GM12878 (cell line): ENCODE measurements around the gene LMCD1. TPM values are rescaled to one million over a fixed set of nuclear protein-coding genes. Genes with fewer than 3 reads are reported as not detected.

Experiments
- ATAC-seq: fragments of 200-7000 bp; cut with Tn5 transposase; 3 replicates; pipeline ENCODE4 v1.9.1; 2020; ENCODE audit warnings: mild to moderate bottlenecking, moderate library complexity
- BruUV-seq: library from RNA; stranded (reverse); fragments of 400-500 nt; replicated peaks from 2 replicates; lab custom pipeline; 2021; lab: Mats Ljungman, UMichigan
- CTCF ChIA-PET: fragments of 300-600 bp; sonication (Branson Sonifier 250); formaldehyde crosslinking; extraction: SDS; loops from one replicate; lab custom pipeline; 2021; ENCODE audit warnings: inconsistent platforms; lab: Yijun Ruan, JAX
- POLR2A ChIA-PET: fragments of 350-600 bp; formaldehyde crosslinking; extraction: SDS; loops from one replicate; lab custom pipeline; 2021; ENCODE audit warnings: inconsistent platforms; lab: Charles Lee
- RAD21 ChIA-PET: fragments of 300-600 bp; sonication (Branson Sonifier 250); formaldehyde crosslinking; loops from one replicate; lab custom pipeline; 2023; ENCODE audit warnings: antibody characterized with exemption; ENCODE audit not compliant: unreplicated experiment; lab: Charles Lee
- SMC1A ChIA-PET: fragments of 300-600 bp; sonication (Branson Sonifier 250); formaldehyde crosslinking; loops from one replicate; lab custom pipeline; 2023; ENCODE audit not compliant: unreplicated experiment, uncharacterized antibody; lab: Charles Lee
- DNase-seq: peaks from one replicate; pipeline ENCODE4 v3.0.0-alpha.2; 2011; ENCODE audit warnings: low read depth, low spot score
- FAIRE-seq: peaks from 3 replicates; lab custom pipeline; 2011; peaks lifted over from hg19 to GRCh38; lab: Jason Lieb, UNC
- H2AFZ ChIP-seq: 2 replicates; pipeline ENCODE4 v1.6.0; 2011; ENCODE audit warnings: low read depth, low read length, control low read depth; ENCODE audit not compliant: control insufficient read depth
- H3K27ac ChIP-seq: 2 replicates; pipeline ENCODE4 v1.5.1; 2011; ENCODE audit warnings: control low read depth; ENCODE audit not compliant: control insufficient read depth, insufficient read depth
- H3K27me3 ChIP-seq, 2 experiments: replicated peaks in 1 of 2; 2 replicates each; pipeline versions ENCODE4 v1.6.0 to v1.6.1; 2011; ENCODE audit warnings: low read length in 1 of 2; ENCODE audit not compliant: control insufficient read depth in 2 of 2, insufficient read depth in 2 of 2
- H3K36me3 ChIP-seq, 2 experiments: 2 replicates each; pipeline ENCODE4 v1.5.1; 2011; ENCODE audit warnings: low read length in 1 of 2; ENCODE audit not compliant: control insufficient read depth in 2 of 2, insufficient read depth in 2 of 2
- H3K4me1 ChIP-seq: 2 replicates; pipeline ENCODE4 v1.6.1; 2011; ENCODE audit warnings: mild to moderate bottlenecking, low read length, moderate library complexity, mixed read lengths; ENCODE audit not compliant: control insufficient read depth, insufficient read depth
- H3K4me2 ChIP-seq: 2 replicates; pipeline ENCODE4 v1.6.0; 2011; ENCODE audit warnings: control low read depth; ENCODE audit not compliant: control insufficient read depth, insufficient read depth
- H3K4me3 ChIP-seq: fragments of 200-600 bp; sonication (generic); 2 replicates; pipeline ENCODE4 v1.5.1; 2016
- H3K79me2 ChIP-seq: 2 replicates; pipeline ENCODE4 v1.6.0; 2011; ENCODE audit warnings: low read length; ENCODE audit not compliant: control insufficient read depth, insufficient read depth
- H3K9ac ChIP-seq: 2 replicates; pipeline ENCODE4 v1.8.0; 2011; ENCODE audit warnings: low read length, control low read depth, mixed read lengths; ENCODE audit not compliant: control insufficient read depth, insufficient read depth
- H3K9me3 ChIP-seq: replicated peaks from 3 replicates; pipeline ENCODE4 v1.5.1; 2011; ENCODE audit warnings: mild to moderate bottlenecking, low read length; ENCODE audit not compliant: control insufficient read depth, insufficient read depth
- H4K20me1 ChIP-seq: 2 replicates; pipeline ENCODE4 v1.6.0; 2011; ENCODE audit not compliant: control insufficient read depth, insufficient read depth
- DPF2 ChIP-seq: fragments of 450-650 bp; IDR thresholded peaks from 2 replicates; pipeline ENCODE4 v1.6.1; 2017; ENCODE audit warnings: mild to moderate bottlenecking
- EED ChIP-seq: sonication (generic); IDR thresholded peaks from 2 replicates; pipeline ENCODE4 v1.6.1; 2016; ENCODE audit warnings: antibody characterized with exemption, low read depth
- EGR1 ChIP-seq, 2 experiments: IDR thresholded peaks; 1 replicate in 1 of 2; 2 replicates in 1 of 2; pipeline ENCODE4 v1.6.1; 2011 to 2012; ENCODE audit warnings: low read depth in 2 of 2, low read length in 2 of 2, borderline replicate concordance in 1 of 2, mild to moderate bottlenecking in 1 of 2, moderate library complexity in 1 of 2
- ESRRA ChIP-seq: IDR thresholded peaks from 2 replicates; pipeline ENCODE4 v1.6.1; 2012; ENCODE audit warnings: mild to moderate bottlenecking, low read length, improper control_type of control experiment
- HSF1 ChIP-seq: fragments of 150-350 bp; IDR thresholded peaks from 2 replicates; pipeline ENCODE4 v1.6.1; 2014; ENCODE audit warnings: mild to moderate bottlenecking, low read depth, low read length
- IKZF2 ChIP-seq, 2 experiments: fragments of 450-650 bp; IDR thresholded peaks; 2 replicates each; pipeline ENCODE4 v1.6.1; 2017; ENCODE audit warnings: mild to moderate bottlenecking in 2 of 2, moderate library complexity in 2 of 2
- POU2F2 ChIP-seq: IDR thresholded peaks from 3 replicates; pipeline ENCODE4 v1.6.1; 2011; ENCODE audit warnings: low read depth, mild to moderate bottlenecking, low read length, borderline replicate concordance
- PRDM15 ChIP-seq: fragments of 450-650 bp; formaldehyde crosslinking; IDR thresholded peaks from 2 replicates; pipeline ENCODE4 v1.4.0; 2020; ENCODE audit warnings: mild to moderate bottlenecking, moderate library complexity
- SMAD1 ChIP-seq: fragments of 450-650 bp; IDR thresholded peaks from 2 replicates; pipeline ENCODE4 v1.6.1; 2018; ENCODE audit warnings: mild to moderate bottlenecking, low read depth; ENCODE audit not compliant: partially characterized antibody
- SMAD5 ChIP-seq: IDR thresholded peaks from 2 replicates; pipeline ENCODE4 v1.6.1; 2016; ENCODE audit warnings: antibody characterized with exemption, low read depth
- SP1 ChIP-seq: IDR thresholded peaks from one replicate; pipeline ENCODE4 v1.6.1; 2011; ENCODE audit warnings: low read depth, low read length
- TCF3 ChIP-seq: IDR thresholded peaks from 2 replicates; pipeline ENCODE4 v1.6.1; 2012; ENCODE audit warnings: low read depth, mild to moderate bottlenecking, low read length, borderline replicate concordance; ENCODE audit not compliant: insufficient read depth
- ZNF207 ChIP-seq: fragments of 450-650 bp; IDR thresholded peaks from 2 replicates; pipeline ENCODE4 v1.6.1; 2014; ENCODE audit warnings: antibody characterized with exemption, mild to moderate bottlenecking, borderline replicate concordance
- ZNF687 ChIP-seq: fragments of 450-650 bp; IDR thresholded peaks from 2 replicates; pipeline ENCODE4 v1.6.1; 2017; ENCODE audit warnings: mild to moderate bottlenecking, moderate library complexity
- WGBS: methylation state at CpG from one replicate; pipeline ENCODE4 v1.1.6; 2016; ENCODE audit warnings: low lambda C conversion rate; ENCODE audit not compliant: insufficient replicate concordance, insufficient coverage; ENCODE audit errors: missing lambda C conversion rate; 5-methylcytosine and 5-hydroxymethylcytosine counted together
- in situ Hi-C: fragments of 300-500 bp; cut with MboI; formaldehyde crosslinking; loops from 9 replicates; pipeline ENCODE4 v1.14.3; 2018; ENCODE audit warnings: mixed read lengths
- intact Hi-C: fragments of 100-400 bp; cut with micrococcal nuclease; formaldehyde crosslinking; loops from one replicate; pipeline ENCODE4 v1.14.2; 2022; ENCODE audit not compliant: unreplicated experiment
- polyA plus RNA-seq, 11 experiments: library from polyadenylated mRNA; depleted of rRNA in 4 of 11; unstranded in 6 of 11; stranded (reverse) in 5 of 11; fragments of >200 nt; fragmentation: Nextera tagmentation in 4 of 11; fragmentation: Illumina TruSeq in 1 of 11; extraction: Ambion mirVana in 4 of 11; extraction: Trizol in 1 of 11; gene quantifications; 1 replicate in 1 of 11; 2 replicates in 10 of 11; pipeline versions ENCODE4 v1.2.1 to v1.2.3, GENCODE V29; 2011 to 2016; ENCODE audit warnings: inconsistent platforms in 2 of 11, missing spikeins in 2 of 11, low read depth in 1 of 11
- total RNA-seq, 4 experiments: library from RNA; depleted of rRNA in 3 of 4; stranded (reverse); fragments of >200 nt in 3 of 4; fragmentation: Illumina TruSeq in 1 of 4; extraction: Trizol in 1 of 4; gene quantifications; 2 replicates each; pipeline versions ENCODE4 v1.2.1 to v1.2.3, GENCODE V29; 2013 to 2021
- TF ChIP-seq, protein P1 (sequence below): fragments of 450-650 bp; IDR thresholded peaks from 2 replicates; pipeline ENCODE4 v1.6.1; 2017; ENCODE audit warnings: borderline replicate concordance

LMCD1 gene
- total and polyA plus RNA-seq, 10 of the 15 experiments (the other 5 are each of a cell fraction or from before 2014, with no cell fraction given) = 0.27 to 6.4 (median 1.7) TPM

GRCh38 chr3:8486936-8487335 lies 14.7 kb upstream of the LMCD1 start:
- POLR2A ChIA-PET = no interaction called here
- whole genome bisulfite sequencing = 20% methylated on average over 5 of the region's 5 CpGs
- Histone ChIP-seq H4K20me1 (no peaks in the 10 kb centered on the region), H2AFZ (no peak overlapping the region), H3K27ac (no peak overlapping the region), H3K4me1 (no peaks in the 10 kb centered on the region), H3K4me3 (no peak overlapping the region), H3K9me3 (no peaks in the 10 kb centered on the region), H3K4me2 (no peak overlapping the region), H3K79me2 (no peaks in the 10 kb centered on the region), H3K9ac (no peak overlapping the region), H3K36me3 (no peaks in the 10 kb centered on the region), H3K27me3 (no peaks in the 10 kb centered on the region)
- intact Hi-C loops = no loop called here
- in situ Hi-C loops = no loop called here
- DNase-seq = no peak
- BruUV-seq = no TSS peak
- ATAC-seq = no peak
- CTCF ChIA-PET = interaction anchor here (0.6 to 1.1 kb wide), 2 partner anchors 15 to 878 kb away, joined by 3 read pairs; partner anchors contain the start of gene LMCD1
- no peak for FAIRE-seq
- RAD21 ChIA-PET = no interaction called here
- SMC1A ChIA-PET = no interaction called here
- TF ChIP-seq HSF1 (no peak), TCF3 (no peak), IKZF2 (IDR thresholded peaks at IDR 0.05) (no peak), ZNF687 (no peak), EED (no peak), EGR1 (IDR thresholded peaks at IDR 0.05; ENCODE audit: borderline replicate concordance in 1 of 2, low read depth in 2 of 2, low read length in 2 of 2) (no peak), ZNF207 (no peak), PRDM15 (no peak), DPF2 (no peak), ESRRA (no peak), SMAD1 (no peak), SMAD5 (no peak), POU2F2 (no peak), SP1 (no peak)
- TF ChIP-seq, protein P1, sequence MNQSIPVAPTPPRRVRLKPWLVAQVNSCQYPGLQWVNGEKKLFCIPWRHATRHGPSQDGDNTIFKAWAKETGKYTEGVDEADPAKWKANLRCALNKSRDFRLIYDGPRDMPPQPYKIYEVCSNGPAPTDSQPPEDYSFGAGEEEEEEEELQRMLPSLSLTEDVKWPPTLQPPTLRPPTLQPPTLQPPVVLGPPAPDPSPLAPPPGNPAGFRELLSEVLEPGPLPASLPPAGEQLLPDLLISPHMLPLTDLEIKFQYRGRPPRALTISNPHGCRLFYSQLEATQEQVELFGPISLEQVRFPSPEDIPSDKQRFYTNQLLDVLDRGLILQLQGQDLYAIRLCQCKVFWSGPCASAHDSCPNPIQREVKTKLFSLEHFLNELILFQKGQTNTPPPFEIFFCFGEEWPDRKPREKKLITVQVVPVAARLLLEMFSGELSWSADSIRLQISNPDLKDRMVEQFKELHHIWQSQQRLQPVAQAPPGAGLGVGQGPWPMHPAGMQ = no peak
